Spleen (tissue), 11 donors: Measurements from ENCODE around the gene ATXN7L1. TPM values are rescaled to one million over a fixed set of nuclear protein-coding genes. Genes with fewer than 3 reads are reported as not detected.
A peak's percentile ranks its signal among the peaks of the same experiment; 100 is the strongest.

Source experiments
- DNase-seq: peaks from one replicate; pipeline ENCODE4 v3.0.0-alpha.2; 2020
- H3K27ac ChIP-seq, 8 donors: fragments of 200-600 bp; sonication (generic) in 7 of 8; 1 replicate in 4 of 8; 2 replicates in 4 of 8; pipeline versions ENCODE4 v1.5.0 to v1.8.0; 2016 to 2021; ENCODE audit warnings: inconsistent platforms in 4 of 8, mild to moderate bottlenecking in 4 of 8, moderate library complexity in 1 of 8
- H3K27me3 ChIP-seq, 7 donors: fragments of 200-600 bp; sonication (generic) in 6 of 7; replicated peaks in 1 of 7; 1 replicate in 4 of 7; 2 replicates in 3 of 7; pipeline versions ENCODE4 v1.5.0 to v1.8.0; 2016 to 2021; ENCODE audit warnings: inconsistent platforms in 3 of 7, mild to moderate bottlenecking in 1 of 7
- H3K36me3 ChIP-seq, 6 donors: fragments of 200-600 bp; sonication (generic) in 5 of 6; 1 replicate in 4 of 6; 2 replicates in 2 of 6; pipeline versions ENCODE4 v1.5.0 to v1.8.0; 2016 to 2021; ENCODE audit warnings: inconsistent platforms in 2 of 6
- H3K4me1 ChIP-seq, 6 donors: fragments of 200-600 bp; sonication (generic) in 5 of 6; 1 replicate in 3 of 6; 2 replicates in 3 of 6; pipeline versions ENCODE4 v1.5.0 to v1.8.0; 2016 to 2021; ENCODE audit warnings: inconsistent platforms in 3 of 6
- H3K4me3 ChIP-seq, 8 donors: fragments of 200-600 bp; sonication (generic) in 7 of 8; 1 replicate in 4 of 8; 2 replicates in 4 of 8; pipeline versions ENCODE4 v1.5.0 to v1.8.0; 2016 to 2021; ENCODE audit warnings: inconsistent platforms in 4 of 8, mild to moderate bottlenecking in 4 of 8, moderate library complexity in 2 of 8
- H3K9me3 ChIP-seq, 8 donors: fragments of 200-600 bp; sonication (generic) in 7 of 8; 1 replicate in 4 of 8; 2 replicates in 4 of 8; pipeline versions ENCODE4 v1.5.0 to v1.8.0; 2016 to 2021; ENCODE audit warnings: inconsistent platforms in 4 of 8
- CTCF ChIP-seq, 11 experiments: fragments of 200-600 bp in 7 of 11; fragments of 450-650 bp in 4 of 11; sonication (generic) in 4 of 11; IDR thresholded peaks in 8 of 11; conservative IDR thresholded peaks in 3 of 11; 1 replicate in 7 of 11; 2 replicates in 4 of 11; pipeline versions ENCODE4 v1.4.0 to v1.8.0; 2016 to 2021; ENCODE audit warnings: antibody characterized with exemption in 11 of 11, inconsistent platforms in 4 of 11, mild to moderate bottlenecking in 1 of 11
- POLR2A ChIP-seq, 3 donors: fragments of 450-650 bp; IDR thresholded peaks; one replicate each; pipeline ENCODE4 v1.5.1; 2017; ENCODE audit warnings: antibody characterized with exemption in 3 of 3, mild to moderate bottlenecking in 1 of 3
- POLR2AphosphoS5 ChIP-seq, 3 donors: sonication (generic); formaldehyde crosslinking; IDR thresholded peaks; one replicate each; pipeline ENCODE4 v1.5.1; 2017; ENCODE audit warnings: antibody characterized with exemption in 3 of 3
- WGBS, 5 donors: extraction: QIAGEN DNeasy Blood & Tissue Kit in 3 of 5; methylation state at CpG; one replicate each; pipeline versions ENCODE4 v1.1.5 to v1.1.7; 2013 to 2018; 5-methylcytosine and 5-hydroxymethylcytosine counted together
- intact Hi-C: fragments of 100-400 bp; cut with DNase I; formaldehyde crosslinking; loops from one replicate; pipeline ENCODE4 v1.15.0; 2023; ENCODE audit warnings: low total_unique reads
- polyA plus RNA-seq, 3 donors: library from polyadenylated mRNA; stranded (reverse); fragments of 200-250 nt; gene quantifications; one replicate each; pipeline ENCODE4 v1.2.1, GENCODE V29; 2013
- total RNA-seq, 7 donors: library from RNA; depleted of rRNA in 3 of 7; stranded (reverse); fragments of >200 nt in 3 of 7; fragmentation: NEBNext Ultra II Directional in 4 of 7; extraction: Animal tissue kit (Norgen Biotek cat#: 25700) in 4 of 7; gene quantifications; one replicate each; pipeline versions ENCODE4 v1.1.0 to v1.2.1, GENCODE V29; 2016 to 2021
- donor health status: healthy with polysubstance abuse.
- donor health status: DM: no; HTN: no; CAD: no; lungs with moderate emphysema.
- donor health status: DM: no; HTN: no; CAD: no.
- donor health status: Bipolar disorder and iron deficiency.
- donor health status: healthy.
- donor health status: DM: no; HTN: no; CAD: no.
- donor health status: DM: yes; HTN: yes; CAD: no.

ATXN7L1 gene
- total and polyA plus RNA-seq, 10 donors, result 2.4 to 29.3 (median 18.4) TPM

GRCh38 chr7:105808209-105808608 is 68.2 kb downstream of the ATXN7L1 start:
- Histone ChIP-seq H3K36me3 (no peaks in the 10 kb centered on the region), H3K27me3 (no peaks in the 10 kb centered on the region), H3K9me3 (no peaks in the 10 kb centered on the region), H3K4me3 (no peak overlapping the region), H3K4me1 (peaks cover 5 to 45% (median 21%) of the 10 kb centered on the region in 6 donors), H3K27ac (peak overlapping the region in 3 of 8 donors; percentile 2 to 52 (median 49))
- 93 to 100% (median 95%) methylated on average over 1 of the region's 1 CpG for WGBS, 5 donors
- no peak for DNase-seq
- no peak for TF ChIP-seq CTCF (IDR thresholded peaks at IDR 0.05 in 8 of 11, conservative IDR thresholded peaks at IDR 0.05 in 3 of 11)
- no peak for TF ChIP-seq POLR2A (IDR thresholded peaks at IDR 0.05)
- TF ChIP-seq POLR2AphosphoS5 (IDR thresholded peaks at IDR 0.05), result no peak
- intact Hi-C loops, result no loop called here

- Histone ChIP-seq H3K4me1 (peaks cover 5 to 45% (median 21%) of the 10 kb centered on the region in 6 donors), H3K27ac (peak overlapping the region in 2 of 8 donors; percentile 2 to 22), H3K9me3 (no peaks in the 10 kb centered on the region), H3K36me3 (no peaks in the 10 kb centered on the region), H3K4me3 (no peak overlapping the region), H3K27me3 (no peaks in the 10 kb centered on the region)
- WGBS, 5 donors, result 57 to 99% (median 91%) methylated on average over 2 to 4 of the region's 4 CpGs
- intact Hi-C loops, result no loop called here
- TF ChIP-seq CTCF (IDR thresholded peaks at IDR 0.05 in 8 of 11, conservative IDR thresholded peaks at IDR 0.05 in 3 of 11) (no peak), POLR2A (IDR thresholded peaks at IDR 0.05) (no peak), POLR2AphosphoS5 (IDR thresholded peaks at IDR 0.05) (no peak)
- no peak for DNase-seq
Measured at GRCh38 chr7:105807448-105807762, 69.0 kb downstream of the ATXN7L1 start.

- TF ChIP-seq POLR2AphosphoS5 (IDR thresholded peaks at IDR 0.05) (no peak), POLR2A (IDR thresholded peaks at IDR 0.05) (no peak), CTCF (IDR thresholded peaks at IDR 0.05 in 8 of 11, conservative IDR thresholded peaks at IDR 0.05 in 3 of 11) (no peak)
- intact Hi-C loops, result no loop called here
- 32 to 49% (median 46%) methylated on average over 5 of the region's 5 CpGs for WGBS, 5 donors
- H3K27ac ChIP-seq, result peak overlapping the region in 4 of 8 donors; percentile 5 to 48 (median 32)
- peaks cover 5 to 45% (median 21%) of the 10 kb centered on the region in 6 donors for H3K4me1 ChIP-seq
- H3K9me3 ChIP-seq, result no peaks in the 10 kb centered on the region
- no peaks in the 10 kb centered on the region for H3K27me3 ChIP-seq
- no peak overlapping the region for H3K4me3 ChIP-seq
- DNase-seq, result no peak
- H3K36me3 ChIP-seq, result no peaks in the 10 kb centered on the region
Measured at GRCh38 chr7:105806592-105807447, 69.6 kb downstream of the ATXN7L1 start.

GRCh38 chr7:105805447-105806019 is 70.9 kb downstream of the ATXN7L1 start:
- Histone ChIP-seq H3K4me1 (peaks cover 5 to 45% (median 21%) of the 10 kb centered on the region in 6 donors), H3K27ac (no peak overlapping the region), H3K4me3 (no peak overlapping the region), H3K36me3 (no peaks in the 10 kb centered on the region), H3K27me3 (no peaks in the 10 kb centered on the region), H3K9me3 (no peaks in the 10 kb centered on the region)
- WGBS, 5 donors, result 82 to 90% (median 84%) methylated on average over 11 of the region's 11 CpGs
- intact Hi-C loops, result no loop called here
- DNase-seq, result no peak
- TF ChIP-seq POLR2A (IDR thresholded peaks at IDR 0.05) (no peak), POLR2AphosphoS5 (IDR thresholded peaks at IDR 0.05) (no peak), CTCF (IDR thresholded peaks at IDR 0.05 in 8 of 11, conservative IDR thresholded peaks at IDR 0.05 in 3 of 11) (no peak)
